Measurements from ENCODE around the gene CCDC12. TPM values are rescaled to one million over a fixed set of nuclear protein-coding genes. Genes with fewer than 3 reads are reported as not detected.

CCDC12 gene
- total and polyA plus RNA-seq, 2 donors (not counting 1 experiment from before 2014, with no cell fraction given): 84.0 to 97.3 TPM

DNA sequence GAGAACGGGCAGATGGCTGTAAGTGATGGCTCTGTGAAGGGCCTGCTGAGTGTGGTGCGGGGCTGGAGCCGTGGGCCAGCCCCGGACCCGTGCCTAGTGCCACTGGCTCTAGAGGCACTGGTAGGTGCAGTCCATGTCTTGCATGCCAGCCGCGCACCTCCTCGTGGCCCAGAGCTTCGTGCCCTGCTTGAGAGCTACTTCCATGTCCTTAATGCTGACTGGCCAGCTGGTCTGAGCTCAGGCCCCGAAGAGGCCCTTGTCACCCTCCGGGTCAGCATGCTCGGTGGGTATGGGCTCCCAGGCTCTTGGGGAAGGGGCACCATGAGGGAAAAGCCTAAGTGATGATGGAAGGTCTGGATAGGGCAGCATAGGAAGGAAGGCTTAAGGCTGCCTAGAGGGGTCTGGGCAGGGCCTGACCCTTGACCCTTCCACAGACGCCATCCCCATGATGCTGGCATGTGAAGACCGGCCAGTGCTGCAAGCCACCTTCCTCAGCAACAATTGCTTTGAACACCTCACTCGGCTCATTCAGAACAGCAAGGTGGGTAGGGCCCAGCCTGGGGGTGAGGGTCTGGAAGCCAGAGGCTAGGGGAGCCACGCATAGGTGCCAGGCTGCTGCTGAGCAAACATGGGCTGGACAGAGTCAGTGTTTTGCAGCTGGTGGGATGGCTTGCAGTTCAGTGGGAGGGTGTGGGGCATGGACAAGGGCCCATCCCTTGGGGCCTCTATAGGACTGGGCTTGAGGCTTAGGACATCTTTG lies 15.0 kb upstream of the CCDC12 start:
- H3K79me2 ChIP-seq (ENCODE audit: control insufficient read depth, insufficient read depth, low read length): no peaks in the 10 kb centered on the region
- peak overlapping the region; percentile 89 for H3K27ac Mint-ChIP-seq

More for the DNA sequence above, 15.0 kb upstream of the CCDC12 start:
- Mint-ChIP-seq H3K27me3 (no peaks in the 10 kb centered on the region), H3K4me1 (peaks cover 47% of the 10 kb centered on the region), H3K9me3 (ENCODE audit: insufficient read depth) (no peaks in the 10 kb centered on the region), H3K4me3 (no peak overlapping the region)
- H4K20me1 ChIP-seq (ENCODE audit: control insufficient read depth, insufficient read depth, low read length, poor library complexity, severe bottlenecking): peaks cover 19% of the 10 kb centered on the region
- no peak overlapping the region for H3K9ac ChIP-seq (ENCODE audit: low read length)
- peaks cover 37 to 41% of the 10 kb centered on the region in 2 donors for H3K4me1 ChIP-seq (ENCODE audit: control insufficient read depth in 2 of 2, insufficient read depth in 2 of 2, low read length in 2 of 2)
- no peak overlapping the region for H3K4me3 ChIP-seq (ENCODE audit: control extremely low read depth in 1 of 5, extremely low read depth in 1 of 5, insufficient read depth in 1 of 5, low read depth in 2 of 5, low read length in 4 of 5)
- TF ChIP-seq, protein P1, sequence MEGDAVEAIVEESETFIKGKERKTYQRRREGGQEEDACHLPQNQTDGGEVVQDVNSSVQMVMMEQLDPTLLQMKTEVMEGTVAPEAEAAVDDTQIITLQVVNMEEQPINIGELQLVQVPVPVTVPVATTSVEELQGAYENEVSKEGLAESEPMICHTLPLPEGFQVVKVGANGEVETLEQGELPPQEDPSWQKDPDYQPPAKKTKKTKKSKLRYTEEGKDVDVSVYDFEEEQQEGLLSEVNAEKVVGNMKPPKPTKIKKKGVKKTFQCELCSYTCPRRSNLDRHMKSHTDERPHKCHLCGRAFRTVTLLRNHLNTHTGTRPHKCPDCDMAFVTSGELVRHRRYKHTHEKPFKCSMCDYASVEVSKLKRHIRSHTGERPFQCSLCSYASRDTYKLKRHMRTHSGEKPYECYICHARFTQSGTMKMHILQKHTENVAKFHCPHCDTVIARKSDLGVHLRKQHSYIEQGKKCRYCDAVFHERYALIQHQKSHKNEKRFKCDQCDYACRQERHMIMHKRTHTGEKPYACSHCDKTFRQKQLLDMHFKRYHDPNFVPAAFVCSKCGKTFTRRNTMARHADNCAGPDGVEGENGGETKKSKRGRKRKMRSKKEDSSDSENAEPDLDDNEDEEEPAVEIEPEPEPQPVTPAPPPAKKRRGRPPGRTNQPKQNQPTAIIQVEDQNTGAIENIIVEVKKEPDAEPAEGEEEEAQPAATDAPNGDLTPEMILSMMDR (IDR thresholded peaks at IDR 0.05): no peak
- TF ChIP-seq EZH2 (IDR thresholded peaks at IDR 0.05; ENCODE audit: borderline replicate concordance, insufficient read depth, low read depth, low read length, poor library complexity, severe bottlenecking): no peak
- ATAC-seq (ENCODE audit: low read depth): no peak
- ChIA-PET CTCF (interaction anchor here (1.8 to 12.1 kb wide), 2 partner anchors 10 to 63 kb away, joined by 10 to 146 read pairs; no protein-coding TSS in a partner anchor), POLR2A (no interaction called here)
- H3K27ac ChIP-seq (ENCODE audit: low read length in 2 of 2): peak overlapping the region in 1 of 2 donors; percentile 84
- intact Hi-C loops (cut with micrococcal nuclease): loop anchor here (2.0 kb wide), 1 partner anchor 15 kb away; the partner anchor contains the start of gene CCDC12
- H3K27me3 ChIP-seq (replicated peaks in 1 of 4; ENCODE audit: control extremely low read depth in 1 of 4, control insufficient read depth in 3 of 4, insufficient read depth in 4 of 4, low read length in 3 of 4): no peaks in the 10 kb centered on the region
- no peaks in the 10 kb centered on the region for H3K9me3 ChIP-seq (ENCODE audit: control extremely low read depth in 1 of 3, control insufficient read depth in 2 of 3, insufficient read depth in 1 of 3, low read length in 2 of 3)
- DNase-seq: no peak
- WGBS (ENCODE audit: insufficient coverage): 98% methylated on average over 16 of the region's 16 CpGs
- H3K4me2 ChIP-seq (replicated peaks; ENCODE audit: low read depth, low read length, poor library complexity, severe bottlenecking): no peak overlapping the region
- H2AFZ ChIP-seq (ENCODE audit: insufficient read depth, low read depth, low read length, poor library complexity, severe bottlenecking): no peak overlapping the region
- H3K36me3 ChIP-seq (replicated peaks in 1 of 2; ENCODE audit: control extremely low read depth in 1 of 2, control insufficient read depth in 1 of 2, extremely low read depth in 1 of 2, insufficient read depth in 2 of 2, low read length in 1 of 2): peaks cover 0 to 18% of the 10 kb centered on the region in 2 experiments

Data from B cell (primary cell).